ENCODE measurements around the gene PSMD6.

Gene PSMD6

DNA sequence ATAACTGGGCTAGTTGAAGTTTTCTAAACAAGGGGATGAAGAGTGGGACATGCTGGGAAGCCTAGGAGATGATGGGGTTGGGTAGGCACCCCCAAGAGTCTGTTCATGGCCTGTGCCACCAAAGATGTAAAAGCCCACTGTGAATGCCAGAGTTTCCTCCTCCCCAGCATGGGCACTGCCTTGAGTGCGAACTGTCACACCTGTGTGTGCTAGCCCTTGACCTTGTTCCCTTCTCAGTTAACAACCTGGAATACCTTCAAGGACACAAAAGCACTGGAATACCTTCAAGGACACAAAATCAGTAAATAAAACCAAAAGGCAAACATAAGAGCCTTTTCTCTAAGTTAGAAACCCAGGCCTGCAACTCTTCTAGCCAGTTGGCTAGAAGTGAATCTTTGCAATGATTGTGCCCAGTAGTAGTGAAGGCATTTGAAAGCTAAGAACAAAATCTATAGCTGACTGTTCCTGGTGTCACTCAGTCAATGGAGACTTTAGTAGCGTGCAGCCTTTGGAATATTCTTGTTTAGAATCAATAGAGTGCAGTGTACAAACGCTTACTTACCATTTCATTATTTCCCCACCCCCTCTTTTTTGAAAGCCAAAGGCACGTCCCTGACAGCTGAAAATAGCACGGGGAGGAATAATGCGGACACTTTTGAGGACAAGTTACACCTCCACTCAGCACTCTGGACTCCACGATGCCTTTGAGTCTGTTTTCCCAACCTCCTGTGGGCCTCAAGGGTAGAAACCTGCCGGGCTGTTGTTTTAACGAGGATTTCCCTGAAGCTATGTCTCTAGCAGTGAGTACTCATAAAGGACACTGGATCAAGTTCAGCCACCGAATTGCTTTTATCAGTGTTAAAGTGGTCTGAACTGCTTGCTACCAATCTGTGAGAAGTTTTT lies 24.2 kb downstream of the PSMD6 start:
- H3K27ac ChIP-seq, result no peak overlapping the region
- ChIA-PET CTCF (no interaction called here), POLR2A (ENCODE audit: low non-redundant PET) (interaction anchor here (0.6 kb wide), 1 partner anchor 9 kb away, joined by 4 read pairs; no protein-coding TSS in a partner anchor)
- no peak for DNase-seq (ENCODE audit: low spot score)
- TF ChIP-seq, protein P1, sequence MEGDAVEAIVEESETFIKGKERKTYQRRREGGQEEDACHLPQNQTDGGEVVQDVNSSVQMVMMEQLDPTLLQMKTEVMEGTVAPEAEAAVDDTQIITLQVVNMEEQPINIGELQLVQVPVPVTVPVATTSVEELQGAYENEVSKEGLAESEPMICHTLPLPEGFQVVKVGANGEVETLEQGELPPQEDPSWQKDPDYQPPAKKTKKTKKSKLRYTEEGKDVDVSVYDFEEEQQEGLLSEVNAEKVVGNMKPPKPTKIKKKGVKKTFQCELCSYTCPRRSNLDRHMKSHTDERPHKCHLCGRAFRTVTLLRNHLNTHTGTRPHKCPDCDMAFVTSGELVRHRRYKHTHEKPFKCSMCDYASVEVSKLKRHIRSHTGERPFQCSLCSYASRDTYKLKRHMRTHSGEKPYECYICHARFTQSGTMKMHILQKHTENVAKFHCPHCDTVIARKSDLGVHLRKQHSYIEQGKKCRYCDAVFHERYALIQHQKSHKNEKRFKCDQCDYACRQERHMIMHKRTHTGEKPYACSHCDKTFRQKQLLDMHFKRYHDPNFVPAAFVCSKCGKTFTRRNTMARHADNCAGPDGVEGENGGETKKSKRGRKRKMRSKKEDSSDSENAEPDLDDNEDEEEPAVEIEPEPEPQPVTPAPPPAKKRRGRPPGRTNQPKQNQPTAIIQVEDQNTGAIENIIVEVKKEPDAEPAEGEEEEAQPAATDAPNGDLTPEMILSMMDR (conservative IDR thresholded peaks at IDR 0.05; ENCODE audit: low read depth), result no peak

DNA sequence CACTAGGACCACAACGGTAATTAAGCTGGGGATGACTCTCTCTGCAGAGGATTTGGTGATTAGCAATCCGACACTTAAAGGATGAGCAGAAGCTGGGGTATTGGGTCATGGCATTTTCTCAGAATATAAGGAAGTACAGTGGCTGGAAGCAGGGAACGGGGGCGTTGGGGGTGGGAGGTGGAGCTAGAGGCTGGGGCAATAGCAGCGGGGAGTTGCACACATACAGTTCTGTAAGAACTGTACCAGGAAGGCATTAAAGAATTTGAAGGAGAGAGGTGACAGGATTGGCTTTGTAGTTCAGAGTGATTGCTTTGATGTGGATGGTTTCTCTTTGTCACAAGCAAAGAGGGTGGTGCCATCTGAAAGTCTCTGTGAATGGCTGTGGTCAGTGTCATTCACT lies 28.2 kb downstream of the PSMD6 start:
- TF ChIP-seq, protein P1 (conservative IDR thresholded peaks at IDR 0.05; ENCODE audit: low read depth), result no peak
- no peak for DNase-seq (ENCODE audit: low spot score)
- no peak overlapping the region for H3K27ac ChIP-seq
- CTCF ChIA-PET, result interaction anchor here (1.0 kb wide), 1 partner anchor 15 kb away, joined by 3 read pairs; no protein-coding TSS in a partner anchor
- POLR2A ChIA-PET (ENCODE audit: low non-redundant PET), result no interaction called here

DNA sequence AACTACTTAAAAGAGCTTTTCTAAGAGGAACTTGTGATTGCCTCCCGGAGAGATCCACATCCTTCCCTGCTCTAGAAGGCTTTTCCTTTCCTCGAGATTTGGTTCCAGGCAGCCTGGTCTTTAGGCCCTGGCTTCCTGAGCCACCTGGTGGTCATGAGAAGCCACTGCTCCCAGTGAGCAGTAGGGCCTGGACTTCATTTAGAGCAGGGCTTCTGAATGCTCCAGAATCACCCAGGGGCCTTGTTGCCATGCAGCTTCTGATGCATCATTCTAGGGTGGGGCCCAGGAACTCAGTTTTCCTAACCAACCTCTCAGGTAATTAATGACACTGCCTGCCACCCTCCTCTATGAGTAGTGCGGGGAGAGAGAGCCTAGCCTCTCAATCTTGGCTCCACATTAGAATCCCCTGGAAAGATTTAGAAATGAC lies 29.6 kb downstream of the PSMD6 start:
- CTCF ChIA-PET, result interaction anchor here (0.6 to 1.0 kb wide), 3 partner anchors 12 to 80 kb away, joined by 3 to 4 read pairs (median 4); no protein-coding TSS in a partner anchor
- POLR2A ChIA-PET (ENCODE audit: low non-redundant PET), result no interaction called here
- H3K27ac ChIP-seq, result no peak overlapping the region
- TF ChIP-seq, protein P1 (conservative IDR thresholded peaks at IDR 0.05; ENCODE audit: low read depth), result peak; percentile 92
- peak; percentile 59 for DNase-seq (ENCODE audit: low spot score)

DNA sequence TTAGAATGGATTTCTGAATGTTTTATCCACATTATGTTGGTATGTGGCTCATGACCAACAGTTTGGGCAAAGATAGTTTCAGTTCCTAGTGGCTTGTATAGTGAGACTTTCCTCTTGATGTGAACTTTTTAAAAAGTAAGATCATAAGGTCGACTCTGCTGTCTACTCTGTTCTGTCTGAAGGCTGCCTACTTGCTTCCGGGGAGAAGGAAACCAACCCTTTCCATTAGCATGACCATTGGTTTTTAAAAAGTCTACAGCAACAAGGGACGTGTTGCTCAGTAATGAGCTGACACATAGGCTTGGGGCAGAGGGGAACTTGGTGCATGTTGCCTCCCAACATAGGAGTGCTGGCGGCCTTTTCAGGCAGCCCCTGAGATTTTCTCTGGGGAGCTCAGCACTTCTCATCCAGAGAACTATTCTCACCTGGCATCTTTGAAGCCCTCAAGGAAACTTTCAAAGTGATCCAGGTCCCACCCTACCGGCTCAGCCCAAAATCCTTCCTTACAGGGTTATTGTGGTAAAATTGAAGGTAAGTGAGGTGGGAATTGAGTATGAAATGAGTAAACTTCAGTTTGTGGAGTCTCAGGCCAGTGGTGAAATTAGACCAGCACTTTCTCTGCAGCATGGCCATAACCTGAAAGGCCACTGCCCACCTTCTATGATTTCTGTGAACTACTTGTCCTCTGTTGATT lies 30.6 kb downstream of the PSMD6 start:
- TF ChIP-seq, protein P1 (conservative IDR thresholded peaks at IDR 0.05; ENCODE audit: low read depth), result no peak
- POLR2A ChIA-PET (ENCODE audit: low non-redundant PET), result interaction anchor here (0.5 kb wide), 1 partner anchor 10 kb away, joined by 7 read pairs; no protein-coding TSS in a partner anchor

DNA sequence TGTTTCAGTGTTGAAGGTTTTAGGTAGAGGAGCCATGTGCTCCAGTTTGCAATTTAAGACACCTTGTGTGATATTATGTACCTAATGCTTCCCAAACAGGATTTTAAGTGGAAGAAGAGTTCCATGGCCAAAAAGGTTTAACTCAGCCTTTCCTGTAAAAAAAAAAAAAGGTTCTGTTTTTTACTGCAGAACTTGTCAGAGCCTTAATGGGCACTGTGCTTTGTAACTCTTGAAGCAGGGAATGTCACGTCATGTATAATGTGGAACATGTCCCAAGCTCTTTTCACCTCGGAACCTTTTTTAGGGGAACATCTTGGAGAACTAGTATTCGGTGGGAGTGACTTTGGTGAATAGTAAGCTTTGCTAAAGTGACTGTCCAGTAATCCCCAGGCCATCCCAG lies 31.6 kb downstream of the PSMD6 start:
- TF ChIP-seq, protein P1 (conservative IDR thresholded peaks at IDR 0.05; ENCODE audit: low read depth), result no peak
- DNase-seq (ENCODE audit: low spot score), result no peak
- no peak overlapping the region for H3K27ac ChIP-seq
- CTCF ChIA-PET, result interaction anchor here (0.6 to 1.5 kb wide), 3 partner anchors 30 to 527 kb away, joined by 3 to 7 read pairs (median 4); no protein-coding TSS in a partner anchor
- POLR2A ChIA-PET (ENCODE audit: low non-redundant PET), result no interaction called here

More for the DNA sequence above, 30.6 kb downstream of the PSMD6 start:
- no peak overlapping the region for H3K27ac ChIP-seq
- DNase-seq (ENCODE audit: low spot score), result no peak
- CTCF ChIA-PET, result interaction anchor here (0.6 kb wide), 3 partner anchors 13 to 492 kb away, joined by 3 to 5 read pairs (median 3); no protein-coding TSS in a partner anchor

GRCh38 chr3:63990733-63991132 lies 32.6 kb downstream of the PSMD6 start:
- no peak overlapping the region for H3K27ac ChIP-seq
- POLR2A ChIA-PET (ENCODE audit: low non-redundant PET), result no interaction called here
- TF ChIP-seq, protein P1 (conservative IDR thresholded peaks at IDR 0.05; ENCODE audit: low read depth), result no peak
- DNase-seq (ENCODE audit: low spot score), result no peak
- CTCF ChIA-PET, result interaction anchor here (1.5 kb wide), 1 partner anchor 29 kb away, joined by 4 read pairs; no protein-coding TSS in a partner anchor

Measured in RWPE1 (cell line).